IMR-90 (cell line): ENCODE results near the gene MOV10.

Experiments used
- BHLHE40 ChIP-seq: fragments of 150-350 bp; IDR thresholded peaks from 2 replicates; pipeline ENCODE4 v1.6.1; 2016; ENCODE audit warnings: mild to moderate bottlenecking, low read depth, low read length
- CEBPB ChIP-seq: IDR thresholded peaks from 2 replicates; pipeline ENCODE4 v1.6.1; 2012; ENCODE audit warnings: low read depth, low read length, improper control_type of control experiment
- CHD1 ChIP-seq: IDR thresholded peaks from 2 replicates; pipeline ENCODE4 v1.6.1; 2012; ENCODE audit warnings: low read depth, low read length, improper control_type of control experiment
- FOS ChIP-seq: fragments of 150-350 bp; IDR thresholded peaks from 2 replicates; pipeline ENCODE4 v1.6.1; 2016; ENCODE audit warnings: low read depth, low read length
- POLR2A ChIP-seq: IDR thresholded peaks from 2 replicates; pipeline ENCODE4 v1.6.1; 2012; ENCODE audit warnings: mild to moderate bottlenecking, low read depth, low read length
- RFX5 ChIP-seq: IDR thresholded peaks from 2 replicates; pipeline ENCODE4 v1.8.0; 2012; ENCODE audit warnings: low read depth, mild to moderate bottlenecking, low read length, moderate library complexity
- USF2 ChIP-seq: fragments of 150-350 bp; IDR thresholded peaks from 2 replicates; pipeline ENCODE4 v1.6.1; 2017; ENCODE audit warnings: mild to moderate bottlenecking, antibody characterized with exemption, low read length, low read depth
- TF ChIP-seq, protein P1 (sequence below): conservative IDR thresholded peaks from 2 replicates; pipeline ENCODE4 v1.5.1; 2012; ENCODE audit warnings: mild to moderate bottlenecking, low read depth, low read length, improper control_type of control experiment
- TF ChIP-seq, protein P2 (sequence below): fragments of 150-350 bp; IDR thresholded peaks from 2 replicates; pipeline ENCODE4 v1.6.1; 2016; ENCODE audit warnings: low read depth, mild to moderate bottlenecking, low read length, moderate library complexity, borderline replicate concordance

DNA sequence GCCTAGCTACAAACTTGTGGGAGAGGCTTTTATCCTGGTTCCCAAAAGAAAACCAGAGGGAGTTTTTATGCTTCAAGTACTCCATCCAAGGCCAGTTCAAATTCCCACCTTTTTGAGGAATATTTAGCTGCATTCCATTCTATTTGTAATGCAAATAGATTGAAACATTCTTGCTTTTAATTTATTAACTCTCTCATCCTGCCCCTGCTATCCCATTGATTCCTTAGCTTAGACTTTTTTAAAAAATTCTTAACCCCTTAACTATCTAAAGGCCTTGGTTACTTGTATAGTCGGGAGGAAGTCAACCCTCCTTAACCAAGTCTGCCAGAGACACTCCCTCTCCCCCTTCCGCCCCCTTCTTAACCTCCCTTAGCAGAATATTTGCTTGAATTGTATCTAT, 2.5 kb upstream of the MOV10 start:
- TF ChIP-seq, protein P1, sequence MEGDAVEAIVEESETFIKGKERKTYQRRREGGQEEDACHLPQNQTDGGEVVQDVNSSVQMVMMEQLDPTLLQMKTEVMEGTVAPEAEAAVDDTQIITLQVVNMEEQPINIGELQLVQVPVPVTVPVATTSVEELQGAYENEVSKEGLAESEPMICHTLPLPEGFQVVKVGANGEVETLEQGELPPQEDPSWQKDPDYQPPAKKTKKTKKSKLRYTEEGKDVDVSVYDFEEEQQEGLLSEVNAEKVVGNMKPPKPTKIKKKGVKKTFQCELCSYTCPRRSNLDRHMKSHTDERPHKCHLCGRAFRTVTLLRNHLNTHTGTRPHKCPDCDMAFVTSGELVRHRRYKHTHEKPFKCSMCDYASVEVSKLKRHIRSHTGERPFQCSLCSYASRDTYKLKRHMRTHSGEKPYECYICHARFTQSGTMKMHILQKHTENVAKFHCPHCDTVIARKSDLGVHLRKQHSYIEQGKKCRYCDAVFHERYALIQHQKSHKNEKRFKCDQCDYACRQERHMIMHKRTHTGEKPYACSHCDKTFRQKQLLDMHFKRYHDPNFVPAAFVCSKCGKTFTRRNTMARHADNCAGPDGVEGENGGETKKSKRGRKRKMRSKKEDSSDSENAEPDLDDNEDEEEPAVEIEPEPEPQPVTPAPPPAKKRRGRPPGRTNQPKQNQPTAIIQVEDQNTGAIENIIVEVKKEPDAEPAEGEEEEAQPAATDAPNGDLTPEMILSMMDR = no peak
- TF ChIP-seq FOS (no peak), RFX5 (no peak), POLR2A (no peak), CEBPB (no peak), USF2 (no peak), BHLHE40 (no peak), CHD1 (no peak)
- TF ChIP-seq, protein P2, sequence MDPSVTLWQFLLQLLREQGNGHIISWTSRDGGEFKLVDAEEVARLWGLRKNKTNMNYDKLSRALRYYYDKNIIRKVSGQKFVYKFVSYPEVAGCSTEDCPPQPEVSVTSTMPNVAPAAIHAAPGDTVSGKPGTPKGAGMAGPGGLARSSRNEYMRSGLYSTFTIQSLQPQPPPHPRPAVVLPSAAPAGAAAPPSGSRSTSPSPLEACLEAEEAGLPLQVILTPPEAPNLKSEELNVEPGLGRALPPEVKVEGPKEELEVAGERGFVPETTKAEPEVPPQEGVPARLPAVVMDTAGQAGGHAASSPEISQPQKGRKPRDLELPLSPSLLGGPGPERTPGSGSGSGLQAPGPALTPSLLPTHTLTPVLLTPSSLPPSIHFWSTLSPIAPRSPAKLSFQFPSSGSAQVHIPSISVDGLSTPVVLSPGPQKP = no peak
